Thyroid gland (tissue), 4 donors: ENCODE data around the gene WNT9A.

Source experiments
- POLR2A ChIP-seq, 2 donors: fragments of 450-650 bp; IDR thresholded peaks; one replicate each; pipeline ENCODE4 v1.6.1; 2017; ENCODE audit warnings: antibody characterized with exemption in 2 of 2, mild to moderate bottlenecking in 2 of 2, moderate library complexity in 1 of 2
- TF ChIP-seq, protein P1 (sequence below), 6 experiments: fragments of 200-600 bp in 3 of 6; fragments of 450-650 bp in 3 of 6; sonication (generic) in 3 of 6; IDR thresholded peaks; one replicate each; pipeline ENCODE4 v1.5.1; 2016 to 2019; ENCODE audit warnings: antibody characterized with exemption in 6 of 6, mild to moderate bottlenecking in 2 of 6, inconsistent platforms in 1 of 6, moderate library complexity in 1 of 6

DNA sequence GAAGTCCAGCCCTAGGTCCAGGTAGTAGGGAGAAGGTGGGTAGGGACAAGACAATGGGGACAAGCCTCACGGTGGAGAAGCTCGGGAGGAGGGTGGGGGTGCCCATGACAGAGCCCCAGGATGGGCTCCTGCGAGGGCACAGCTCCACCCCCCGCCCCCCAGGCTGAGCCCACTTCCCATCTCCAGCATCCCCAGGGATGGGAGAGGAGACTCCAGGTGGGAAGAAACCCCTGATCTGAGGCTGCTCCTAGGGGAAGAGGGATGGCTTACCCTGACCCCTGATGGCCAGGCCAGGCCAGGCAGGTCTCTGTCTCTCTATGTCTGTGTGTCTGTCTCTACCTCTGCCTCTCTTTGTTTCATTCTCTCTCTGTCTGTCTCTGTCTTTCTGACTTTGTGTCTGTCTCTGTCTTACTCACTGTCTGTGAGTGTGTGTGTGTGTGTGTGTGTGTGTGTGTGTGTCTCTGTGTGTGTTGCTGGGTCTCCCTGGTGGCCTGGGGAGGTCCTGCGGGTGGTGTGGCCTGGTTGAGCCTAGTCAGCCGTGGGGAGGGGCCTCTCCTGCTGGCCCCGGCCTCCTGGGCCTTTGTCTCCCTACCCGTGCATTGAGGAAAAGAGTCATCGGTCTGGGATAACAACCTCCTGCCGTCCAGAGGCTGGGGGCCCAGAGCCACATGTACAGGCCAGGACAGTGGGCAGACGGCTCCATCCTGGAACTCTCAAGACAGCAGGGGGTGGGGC, 45.7 kb downstream of the WNT9A start:
- no peak for TF ChIP-seq POLR2A (IDR thresholded peaks at IDR 0.05)
- TF ChIP-seq, protein P1, sequence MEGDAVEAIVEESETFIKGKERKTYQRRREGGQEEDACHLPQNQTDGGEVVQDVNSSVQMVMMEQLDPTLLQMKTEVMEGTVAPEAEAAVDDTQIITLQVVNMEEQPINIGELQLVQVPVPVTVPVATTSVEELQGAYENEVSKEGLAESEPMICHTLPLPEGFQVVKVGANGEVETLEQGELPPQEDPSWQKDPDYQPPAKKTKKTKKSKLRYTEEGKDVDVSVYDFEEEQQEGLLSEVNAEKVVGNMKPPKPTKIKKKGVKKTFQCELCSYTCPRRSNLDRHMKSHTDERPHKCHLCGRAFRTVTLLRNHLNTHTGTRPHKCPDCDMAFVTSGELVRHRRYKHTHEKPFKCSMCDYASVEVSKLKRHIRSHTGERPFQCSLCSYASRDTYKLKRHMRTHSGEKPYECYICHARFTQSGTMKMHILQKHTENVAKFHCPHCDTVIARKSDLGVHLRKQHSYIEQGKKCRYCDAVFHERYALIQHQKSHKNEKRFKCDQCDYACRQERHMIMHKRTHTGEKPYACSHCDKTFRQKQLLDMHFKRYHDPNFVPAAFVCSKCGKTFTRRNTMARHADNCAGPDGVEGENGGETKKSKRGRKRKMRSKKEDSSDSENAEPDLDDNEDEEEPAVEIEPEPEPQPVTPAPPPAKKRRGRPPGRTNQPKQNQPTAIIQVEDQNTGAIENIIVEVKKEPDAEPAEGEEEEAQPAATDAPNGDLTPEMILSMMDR (IDR thresholded peaks at IDR 0.05): no peak
